ENCODE results near the gene ATXN7L3.

ATXN7L3 gene

DNA sequence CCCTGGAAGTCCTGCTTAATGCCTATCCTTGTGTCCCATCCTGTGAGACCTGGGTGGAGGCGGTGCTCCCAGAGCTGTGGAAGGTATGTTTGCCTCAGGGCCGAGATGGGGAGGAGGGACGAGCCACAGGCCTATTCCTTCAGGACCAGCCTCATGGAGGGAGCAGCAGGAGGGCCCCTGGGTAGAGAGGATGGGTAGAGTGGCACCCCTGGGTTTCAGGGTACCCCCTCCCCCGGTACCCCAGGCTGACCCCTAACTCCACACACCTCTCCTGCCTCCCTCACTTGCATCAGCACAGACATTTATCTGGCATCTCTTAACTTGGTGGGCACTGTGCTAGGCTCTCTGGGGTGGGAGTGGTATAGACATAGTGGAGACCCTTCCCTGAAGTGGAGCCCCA, 22.0 kb downstream of the ATXN7L3 start:
- TF ChIP-seq TAF1 (IDR thresholded peaks at IDR 0.05; ENCODE audit: low read depth), result no peak
- TF ChIP-seq, protein P1, sequence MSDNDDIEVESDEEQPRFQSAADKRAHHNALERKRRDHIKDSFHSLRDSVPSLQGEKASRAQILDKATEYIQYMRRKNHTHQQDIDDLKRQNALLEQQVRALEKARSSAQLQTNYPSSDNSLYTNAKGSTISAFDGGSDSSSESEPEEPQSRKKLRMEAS (IDR thresholded peaks at IDR 0.05), result no peak
- no peak for TF ChIP-seq EGR1 (IDR thresholded peaks at IDR 0.05)
- TF ChIP-seq NFIC (IDR thresholded peaks at IDR 0.05), result no peak
- no peak for TF ChIP-seq FOXM1 (IDR thresholded peaks at IDR 0.05; ENCODE audit: borderline replicate concordance, low read depth)
- no peak for TF ChIP-seq EP300 (IDR thresholded peaks at IDR 0.05; ENCODE audit: borderline replicate concordance)
- TF ChIP-seq, protein P2, sequence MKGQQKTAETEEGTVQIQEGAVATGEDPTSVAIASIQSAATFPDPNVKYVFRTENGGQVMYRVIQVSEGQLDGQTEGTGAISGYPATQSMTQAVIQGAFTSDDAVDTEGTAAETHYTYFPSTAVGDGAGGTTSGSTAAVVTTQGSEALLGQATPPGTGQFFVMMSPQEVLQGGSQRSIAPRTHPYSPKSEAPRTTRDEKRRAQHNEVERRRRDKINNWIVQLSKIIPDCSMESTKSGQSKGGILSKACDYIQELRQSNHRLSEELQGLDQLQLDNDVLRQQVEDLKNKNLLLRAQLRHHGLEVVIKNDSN (IDR thresholded peaks at IDR 0.05), result no peak
- TF ChIP-seq, protein P3, sequence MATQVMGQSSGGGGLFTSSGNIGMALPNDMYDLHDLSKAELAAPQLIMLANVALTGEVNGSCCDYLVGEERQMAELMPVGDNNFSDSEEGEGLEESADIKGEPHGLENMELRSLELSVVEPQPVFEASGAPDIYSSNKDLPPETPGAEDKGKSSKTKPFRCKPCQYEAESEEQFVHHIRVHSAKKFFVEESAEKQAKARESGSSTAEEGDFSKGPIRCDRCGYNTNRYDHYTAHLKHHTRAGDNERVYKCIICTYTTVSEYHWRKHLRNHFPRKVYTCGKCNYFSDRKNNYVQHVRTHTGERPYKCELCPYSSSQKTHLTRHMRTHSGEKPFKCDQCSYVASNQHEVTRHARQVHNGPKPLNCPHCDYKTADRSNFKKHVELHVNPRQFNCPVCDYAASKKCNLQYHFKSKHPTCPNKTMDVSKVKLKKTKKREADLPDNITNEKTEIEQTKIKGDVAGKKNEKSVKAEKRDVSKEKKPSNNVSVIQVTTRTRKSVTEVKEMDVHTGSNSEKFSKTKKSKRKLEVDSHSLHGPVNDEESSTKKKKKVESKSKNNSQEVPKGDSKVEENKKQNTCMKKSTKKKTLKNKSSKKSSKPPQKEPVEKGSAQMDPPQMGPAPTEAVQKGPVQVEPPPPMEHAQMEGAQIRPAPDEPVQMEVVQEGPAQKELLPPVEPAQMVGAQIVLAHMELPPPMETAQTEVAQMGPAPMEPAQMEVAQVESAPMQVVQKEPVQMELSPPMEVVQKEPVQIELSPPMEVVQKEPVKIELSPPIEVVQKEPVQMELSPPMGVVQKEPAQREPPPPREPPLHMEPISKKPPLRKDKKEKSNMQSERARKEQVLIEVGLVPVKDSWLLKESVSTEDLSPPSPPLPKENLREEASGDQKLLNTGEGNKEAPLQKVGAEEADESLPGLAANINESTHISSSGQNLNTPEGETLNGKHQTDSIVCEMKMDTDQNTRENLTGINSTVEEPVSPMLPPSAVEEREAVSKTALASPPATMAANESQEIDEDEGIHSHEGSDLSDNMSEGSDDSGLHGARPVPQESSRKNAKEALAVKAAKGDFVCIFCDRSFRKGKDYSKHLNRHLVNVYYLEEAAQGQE (IDR thresholded peaks at IDR 0.05; ENCODE audit: low read depth), result no peak
- TF ChIP-seq TEAD4 (IDR thresholded peaks at IDR 0.05), result no peak
- no peak for TF ChIP-seq YY1 (IDR thresholded peaks at IDR 0.05; ENCODE audit: low read depth)
- no peak for TF ChIP-seq RAD21 (IDR thresholded peaks at IDR 0.05; ENCODE audit: low read depth)
- no peak for TF ChIP-seq TCF12 (IDR thresholded peaks at IDR 0.05; ENCODE audit: low read depth)
- no peak for TF ChIP-seq CREB1 (IDR thresholded peaks at IDR 0.05; ENCODE audit: low read depth)
- no peak for TF ChIP-seq ZBTB7A (IDR thresholded peaks at IDR 0.05; ENCODE audit: low read depth)

DNA sequence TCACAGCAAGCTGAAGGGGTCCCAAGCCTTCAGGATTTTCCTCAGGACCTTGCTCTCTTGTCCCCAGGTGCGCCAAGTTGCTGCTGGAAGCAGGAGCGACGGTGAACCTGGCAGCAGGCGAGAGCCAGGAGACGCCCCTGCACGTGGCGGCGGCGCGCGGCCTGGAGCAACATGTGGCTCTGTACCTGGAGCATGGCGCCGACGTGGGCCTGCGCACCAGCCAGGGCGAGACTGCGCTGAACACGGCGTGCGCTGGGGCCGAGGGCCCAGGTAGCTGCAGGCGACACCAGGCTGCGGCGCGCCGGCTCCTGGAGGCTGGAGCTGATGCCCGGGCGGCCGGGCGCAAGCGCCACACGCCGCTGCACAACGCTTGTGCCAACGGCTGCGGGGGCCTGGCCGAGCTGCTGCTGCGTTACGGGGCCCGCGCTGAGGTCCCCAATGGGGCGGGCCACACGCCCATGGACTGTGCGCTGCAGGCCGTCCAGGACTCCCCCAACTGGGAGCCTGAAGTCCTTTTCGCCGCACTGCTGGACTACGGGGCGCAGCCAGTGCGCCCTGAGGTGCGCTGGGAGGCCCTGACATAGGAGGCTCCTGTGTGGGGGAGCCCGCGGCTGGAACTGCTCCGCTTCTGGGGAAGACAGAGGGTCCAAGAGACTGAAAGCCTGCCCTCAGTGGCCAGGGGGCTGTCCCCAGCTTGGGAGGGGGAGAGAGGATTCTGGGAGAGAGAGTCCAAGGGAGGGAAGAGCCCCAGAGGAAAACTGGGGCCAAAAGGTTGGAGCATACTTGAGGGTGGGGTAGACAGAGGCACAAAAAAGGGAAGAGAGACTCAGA, 22.8 kb downstream of the ATXN7L3 start:
- no peak for TF ChIP-seq ZBTB7A (IDR thresholded peaks at IDR 0.05; ENCODE audit: low read depth)
- TF ChIP-seq, protein P3 (IDR thresholded peaks at IDR 0.05; ENCODE audit: low read depth), result no peak
- TF ChIP-seq YY1 (IDR thresholded peaks at IDR 0.05; ENCODE audit: low read depth), result no peak
- TF ChIP-seq NFIC (IDR thresholded peaks at IDR 0.05), result no peak
- no peak for TF ChIP-seq CREB1 (IDR thresholded peaks at IDR 0.05; ENCODE audit: low read depth)
- TF ChIP-seq EGR1 (IDR thresholded peaks at IDR 0.05), result no peak
- TF ChIP-seq TEAD4 (IDR thresholded peaks at IDR 0.05), result no peak
- no peak for TF ChIP-seq FOXM1 (IDR thresholded peaks at IDR 0.05; ENCODE audit: borderline replicate concordance, low read depth)
- no peak for TF ChIP-seq TAF1 (IDR thresholded peaks at IDR 0.05; ENCODE audit: low read depth)
- no peak for TF ChIP-seq RAD21 (IDR thresholded peaks at IDR 0.05; ENCODE audit: low read depth)
- TF ChIP-seq, protein P2 (IDR thresholded peaks at IDR 0.05), result no peak
- TF ChIP-seq CEBPB (IDR thresholded peaks at IDR 0.05), result no peak
- TF ChIP-seq, protein P1 (IDR thresholded peaks at IDR 0.05), result no peak
- TF ChIP-seq EP300 (IDR thresholded peaks at IDR 0.05; ENCODE audit: borderline replicate concordance), result no peak

DNA sequence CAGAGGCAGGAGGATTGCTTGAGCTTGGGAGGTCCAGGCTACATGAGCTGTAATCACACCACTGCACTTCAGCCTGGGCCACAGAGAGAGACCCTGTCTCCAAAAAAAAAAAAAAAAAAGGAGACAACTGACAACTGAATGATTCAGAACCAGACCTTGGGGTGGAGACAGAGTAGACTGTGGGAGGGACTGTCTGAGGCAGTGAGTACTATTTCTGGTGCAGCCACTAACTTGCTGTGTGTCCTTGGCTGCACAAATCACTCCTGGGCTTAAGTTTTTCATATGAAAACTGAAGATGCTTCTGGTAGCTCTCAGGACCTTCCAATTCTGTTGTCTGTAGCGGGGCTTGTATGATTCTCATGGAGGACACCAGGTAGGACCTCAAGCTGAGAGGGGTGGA, 23.4 kb downstream of the ATXN7L3 start:
- TF ChIP-seq, protein P1 (IDR thresholded peaks at IDR 0.05), result no peak
- TF ChIP-seq RAD21 (IDR thresholded peaks at IDR 0.05; ENCODE audit: low read depth) (no peak), CREB1 (IDR thresholded peaks at IDR 0.05; ENCODE audit: low read depth) (no peak), ZBTB7A (IDR thresholded peaks at IDR 0.05; ENCODE audit: low read depth) (no peak)
- TF ChIP-seq, protein P3 (IDR thresholded peaks at IDR 0.05; ENCODE audit: low read depth), result no peak
- TF ChIP-seq, protein P2 (IDR thresholded peaks at IDR 0.05), result no peak

All from Ishikawa (cell line).